ENCODE results near the gene EPS8L3. TPM values are rescaled to one million over a fixed set of nuclear protein-coding genes. Genes with fewer than 3 reads are reported as not detected.
"Not testable (repeated sequence)": the region's sequence is repeated elsewhere in the genome, so short reads cannot be mapped to it uniquely, and the experiment has no call there.

The EPS8L3 gene
- total RNA-seq, 1 donor from 2014 or later: not detected

GRCh38 chr1:109749221-109749620 lies 14.5 kb downstream of the EPS8L3 start:
- peaks cover 16% of the 10 kb centered on the region for H3K27me3 Mint-ChIP-seq (ENCODE audit: low read depth)
- H3K9me3 Mint-ChIP-seq: no peaks in the 10 kb centered on the region
- H3K27ac Mint-ChIP-seq (ENCODE audit: unreplicated experiment): no peak overlapping the region
- no peaks in the 10 kb centered on the region for H3K36me3 Mint-ChIP-seq (ENCODE audit: low read depth)
- TF ChIP-seq CTCF (conservative IDR thresholded peaks at IDR 0.05): no peak
- H3K4me1 Mint-ChIP-seq: no peaks in the 10 kb centered on the region
- no peak for DNase-seq (ENCODE audit: low read depth, low spot score)
- no peak overlapping the region for H3K4me3 Mint-ChIP-seq

GRCh38 chr1:109748311-109748710 lies 15.4 kb downstream of the EPS8L3 start:
- not testable (repeated sequence) for DNase-seq (ENCODE audit: low read depth, low spot score); H3K36me3 Mint-ChIP-seq (ENCODE audit: low read depth); H3K9me3 Mint-ChIP-seq; H3K27ac Mint-ChIP-seq (ENCODE audit: unreplicated experiment); H3K4me1 Mint-ChIP-seq; H3K4me3 Mint-ChIP-seq
- peaks cover 16% of the 10 kb centered on the region for H3K27me3 Mint-ChIP-seq (ENCODE audit: low read depth)

- H3K27ac Mint-ChIP-seq (ENCODE audit: unreplicated experiment): peak within 1 kb of the TSS; percentile 73
- H3K9me3 Mint-ChIP-seq: no peaks in the 10 kb centered on the region
- peaks cover 4% of the 10 kb centered on the region for H3K36me3 Mint-ChIP-seq (ENCODE audit: low read depth)
- no peak for DNase-seq (ENCODE audit: low read depth, low spot score)
- peak within 1 kb of the TSS; percentile 96 for H3K4me3 Mint-ChIP-seq
- no peak for TF ChIP-seq CTCF (conservative IDR thresholded peaks at IDR 0.05)
- peaks cover 15% of the 10 kb centered on the region for H3K4me1 Mint-ChIP-seq
- peaks cover 7% of the 10 kb centered on the region for H3K27me3 Mint-ChIP-seq (ENCODE audit: low read depth)
These were observed 22.9 kb downstream of the EPS8L3 start, which contains the start of gene GSTM3 for GRCh38 chr1:109740615-109741373. Gene GSTM3 (minus strand): TSS chr1:109741038. CDS start chr1:109740287, 751 bp downstream.

GRCh38 chr1:109739738-109740614 lies 23.7 kb downstream of the EPS8L3 start:
- H3K36me3 Mint-ChIP-seq (ENCODE audit: low read depth): peaks cover 4% of the 10 kb centered on the region
- H3K4me3 Mint-ChIP-seq: peak overlapping the region; percentile 96
- no peak for TF ChIP-seq CTCF (conservative IDR thresholded peaks at IDR 0.05)
- peaks cover 15% of the 10 kb centered on the region for H3K4me1 Mint-ChIP-seq
- peak overlapping the region; percentile 73 for H3K27ac Mint-ChIP-seq (ENCODE audit: unreplicated experiment)
- H3K27me3 Mint-ChIP-seq (ENCODE audit: low read depth): peaks cover 3% of the 10 kb centered on the region
- peak; percentile 91 for DNase-seq (ENCODE audit: low read depth, low spot score)
- no peaks in the 10 kb centered on the region for H3K9me3 Mint-ChIP-seq

GRCh38 chr1:109733236-109733870 lies 30.4 kb downstream of the EPS8L3 start:
- Mint-ChIP-seq H3K9me3 (no peaks in the 10 kb centered on the region), H3K4me1 (peaks cover 8% of the 10 kb centered on the region), H3K27me3 (ENCODE audit: low read depth) (no peaks in the 10 kb centered on the region), H3K27ac (ENCODE audit: unreplicated experiment) (no peak overlapping the region), H3K36me3 (ENCODE audit: low read depth) (peaks cover 8% of the 10 kb centered on the region), H3K4me3 (no peak overlapping the region)
- no peak for DNase-seq (ENCODE audit: low read depth, low spot score)
- no peak for TF ChIP-seq CTCF (conservative IDR thresholded peaks at IDR 0.05)

Data from neural crest cell (in vitro differentiated cells).